ENCODE results near the gene FBXO21.

The FBXO21 gene

GRCh38 chr12:117165342-117165741 is 24.9 kb downstream of the FBXO21 start:
- DNase-seq (ENCODE audit: low read depth in 3 of 3): no peak

- DNase-seq (ENCODE audit: low read depth in 3 of 3): no peak
These were observed 27.6 kb downstream of the FBXO21 start for GRCh38 chr12:117162633-117163032.

- DNase-seq (ENCODE audit: low read depth in 3 of 3): no peak
These were observed 28.1 kb downstream of the FBXO21 start for GRCh38 chr12:117162167-117162539.

GRCh38 chr12:117161460-117162166 is 28.7 kb downstream of the FBXO21 start:
- no peak for DNase-seq (ENCODE audit: low read depth in 3 of 3)

GRCh38 chr12:117159674-117160073 is 30.6 kb downstream of the FBXO21 start:
- no peak for DNase-seq (ENCODE audit: low read depth in 3 of 3)

- DNase-seq (ENCODE audit: low read depth in 3 of 3): no peak
These were observed 31.2 kb downstream of the FBXO21 start for GRCh38 chr12:117158911-117159553.

- no peak for DNase-seq (ENCODE audit: low read depth in 3 of 3)
These were observed 32.2 kb downstream of the FBXO21 start for GRCh38 chr12:117158096-117158495.

GRCh38 chr12:117155278-117156060 is 34.8 kb downstream of the FBXO21 start:
- peak; percentile 48 to 78 (median 62) for DNase-seq (ENCODE audit: low read depth in 3 of 3)

- no peak for DNase-seq (ENCODE audit: low read depth in 3 of 3)
These were observed 37.2 kb downstream of the FBXO21 start for GRCh38 chr12:117152793-117153775.

- no peak for DNase-seq (ENCODE audit: low read depth in 3 of 3)
These were observed 38.8 kb downstream of the FBXO21 start for GRCh38 chr12:117151403-117152031.

GRCh38 chr12:117149431-117149830 is 40.8 kb downstream of the FBXO21 start:
- DNase-seq (ENCODE audit: low read depth in 3 of 3): no peak

- no peak for DNase-seq (ENCODE audit: low read depth in 3 of 3)
These were observed 41.6 kb downstream of the FBXO21 start for GRCh38 chr12:117148642-117149041.

GRCh38 chr12:117147639-117148038 is 42.6 kb downstream of the FBXO21 start:
- DNase-seq (ENCODE audit: low read depth in 3 of 3): no peak

- no peak for DNase-seq (ENCODE audit: low read depth in 3 of 3)
These were observed 44.6 kb downstream of the FBXO21 start for GRCh38 chr12:117145597-117146154.

GRCh38 chr12:117144599-117144998 is 45.7 kb downstream of the FBXO21 start:
- no peak for DNase-seq (ENCODE audit: low read depth in 3 of 3)

- DNase-seq (ENCODE audit: low read depth in 3 of 3): no peak
These were observed 47.2 kb downstream of the FBXO21 start for GRCh38 chr12:117143008-117143532.

GRCh38 chr12:117142094-117142493 is 48.2 kb downstream of the FBXO21 start:
- DNase-seq (ENCODE audit: low read depth in 3 of 3): no peak

- no peak for DNase-seq (ENCODE audit: low read depth in 3 of 3)
These were observed 49.0 kb downstream of the FBXO21 start for GRCh38 chr12:117141097-117141898.

GRCh38 chr12:117140397-117141096 is 49.7 kb downstream of the FBXO21 start:
- DNase-seq (ENCODE audit: low read depth in 3 of 3): no peak

All from stimulated activated CD4-positive, alpha-beta T cell treated with anti-CD3 and anti-CD28 coated beads, TNF-alpha, amount 100 ng/mL, for 24 hours (primary cell).